GM18511 (cell line): ENCODE results near the gene ANLN.
"Not testable (repeated sequence)": the region's sequence is repeated elsewhere in the genome, so short reads cannot be mapped to it uniquely, and the experiment has no call there.

Experiments
- ATAC-seq: cut with Tn5 transposase; IDR thresholded peaks from one replicate; pipeline ENCODE4 v1.9.1; 2021; ENCODE audit warnings: mild to moderate bottlenecking, moderate library complexity; ENCODE audit not compliant: unreplicated experiment

ANLN gene

GRCh38 chr7:36464271-36464670 is 74.6 kb downstream of the ANLN start:
- no peak for ATAC-seq

GRCh38 chr7:36466001-36466400 is 76.3 kb downstream of the ANLN start:
- not testable (repeated sequence) for ATAC-seq

GRCh38 chr7:36468370-36469101 is 78.9 kb downstream of the ANLN start:
- ATAC-seq, result no peak

- no peak for ATAC-seq
Observed at GRCh38 chr7:36469236-36469635, 79.6 kb downstream of the ANLN start.

- ATAC-seq, result no peak
Observed at GRCh38 chr7:36472141-36472729, 82.6 kb downstream of the ANLN start.

GRCh38 chr7:36473454-36474282 is 84.0 kb downstream of the ANLN start:
- ATAC-seq, result no peak

GRCh38 chr7:36474283-36475010 is 84.8 kb downstream of the ANLN start:
- no peak for ATAC-seq

GRCh38 chr7:36475011-36475342 is 85.3 kb downstream of the ANLN start:
- ATAC-seq, result no peak

- no peak for ATAC-seq
Observed at GRCh38 chr7:36475381-36475780, 85.7 kb downstream of the ANLN start.

- ATAC-seq, result no peak
Observed at GRCh38 chr7:36478745-36479144, 89.1 kb downstream of the ANLN start.

- ATAC-seq, result not testable (repeated sequence)
Observed at GRCh38 chr7:36483853-36484252, 94.2 kb downstream of the ANLN start.

GRCh38 chr7:36484265-36484664 is 94.6 kb downstream of the ANLN start:
- ATAC-seq, result no peak

- no peak for ATAC-seq
Observed at GRCh38 chr7:36486336-36486735, 96.7 kb downstream of the ANLN start.

- ATAC-seq, result no peak
Observed at GRCh38 chr7:36487756-36488336, 98.2 kb downstream of the ANLN start.

GRCh38 chr7:36488672-36489071 is 99.0 kb downstream of the ANLN start:
- ATAC-seq, result not testable (repeated sequence)

GRCh38 chr7:36490419-36490830 is 100.8 kb downstream of the ANLN start:
- no peak for ATAC-seq

GRCh38 chr7:36491317-36491716 is 101.7 kb downstream of the ANLN start:
- ATAC-seq, result no peak

- no peak for ATAC-seq
Observed at GRCh38 chr7:36496576-36496975, 106.9 kb downstream of the ANLN start.

- ATAC-seq, result not testable (repeated sequence)
Observed at GRCh38 chr7:36497176-36497575, 107.5 kb downstream of the ANLN start.

- no peak for ATAC-seq
Observed at GRCh38 chr7:36497775-36498174, 108.1 kb downstream of the ANLN start.
